Measurements from ENCODE around the gene SLC66A2. TPM values are rescaled to one million over a fixed set of nuclear protein-coding genes. Genes with fewer than 3 reads are reported as not detected.

SLC66A2 gene
- total and polyA plus RNA-seq, 2 of the 13 experiments (the other 11 are each of a cell fraction or from before 2014, with no cell fraction given) = 33.5 to 41.9 TPM

GRCh38 chr18:79962835-79963657 lies 11.6 kb upstream of the SLC66A2 start:
- TF ChIP-seq IRF2 (CRISPR knock-in tag; IDR thresholded peaks at IDR 0.05) (no peak), ZBTB33 (CRISPR knock-in tag; IDR thresholded peaks at IDR 0.05) (0 out of 2 replicates have a peak, but pooled peaks have one; percentile 20)
- Histone ChIP-seq H2AFZ (ENCODE audit: low read length) (no peak overlapping the region), H3K27me3 (ENCODE audit: control insufficient read depth in 1 of 2, insufficient read depth in 2 of 2, low read length in 2 of 2) (no peaks in the 10 kb centered on the region), H3K9me3 (ENCODE audit: low read length) (no peaks in the 10 kb centered on the region), H3K79me2 (ENCODE audit: insufficient read depth, low read length) (peaks cover 15% of the 10 kb centered on the region), H3K4me2 (ENCODE audit: low read depth, low read length) (no peak overlapping the region), H3K4me3 (replicated peaks in 1 of 3; ENCODE audit: insufficient read depth in 1 of 3, low read depth in 2 of 3, low read length in 3 of 3) (no peak overlapping the region), H3K4me1 (ENCODE audit: insufficient read depth, low read length) (peaks cover 66% of the 10 kb centered on the region), H4K20me1 (ENCODE audit: insufficient read depth, low read length) (no peaks in the 10 kb centered on the region), H3K27ac (ENCODE audit: extremely low read length, insufficient read depth, low read length) (no peak overlapping the region), H3K9ac (ENCODE audit: insufficient read depth, low read depth, low read length) (no peak overlapping the region), H3K36me3 (replicated peaks in 1 of 2; ENCODE audit: control insufficient read depth in 1 of 2, insufficient read depth in 2 of 2, low read length in 2 of 2) (peaks cover 2 to 7% of the 10 kb centered on the region in 2 experiments; a peak in 2 of 5 replicates)
- FAIRE-seq (no peak), DNase-seq (ENCODE audit: low spot score) (no peak), ATAC-seq (no peak)
- 93% methylated on average over 24 of the region's 30 CpGs for WGBS (ENCODE audit: low lambda C conversion rate)
- BruUV-seq (replicated peaks) = no TSS peak
- POLR2A ChIA-PET = interaction anchor here (0.7 to 3.1 kb wide), 5 partner anchors 12 to 28 kb away, joined by 3 to 26 read pairs (median 5); partner anchors contain the start of gene SLC66A2
- in situ Hi-C loops (cut with HindIII; ENCODE audit: extremely low pct_ligation_motif_present, low pct_unique_long_range_greater_than_20kb) (no loop called here), intact Hi-C loops (cut with micrococcal nuclease; ENCODE audit: unreplicated experiment) (no loop called here)
- CTCF ChIA-PET (ENCODE audit: low intra/inter-chr PET ratio, low total read pairs) = interaction anchor here (2.3 kb wide), 1 partner anchor 29 kb away, joined by 23 read pairs; no protein-coding TSS in a partner anchor

GRCh38 chr18:79962311-79962710 lies 10.9 kb upstream of the SLC66A2 start:
- Histone ChIP-seq H3K4me3 (replicated peaks in 1 of 3; ENCODE audit: insufficient read depth in 1 of 3, low read depth in 2 of 3, low read length in 3 of 3) (peak overlapping the region in 1 of 3 experiments; percentile 59; a peak in 1 of 6 replicates), H3K79me2 (ENCODE audit: insufficient read depth, low read length) (peaks cover 15% of the 10 kb centered on the region), H3K27ac (ENCODE audit: extremely low read length, insufficient read depth, low read length) (no peak overlapping the region), H3K27me3 (ENCODE audit: control insufficient read depth in 1 of 2, insufficient read depth in 2 of 2, low read length in 2 of 2) (no peaks in the 10 kb centered on the region), H4K20me1 (ENCODE audit: insufficient read depth, low read length) (no peaks in the 10 kb centered on the region), H2AFZ (ENCODE audit: low read length) (no peak overlapping the region), H3K4me2 (ENCODE audit: low read depth, low read length) (peak overlapping the region; percentile 81), H3K36me3 (replicated peaks in 1 of 2; ENCODE audit: control insufficient read depth in 1 of 2, insufficient read depth in 2 of 2, low read length in 2 of 2) (0 out of 5 replicates have a peak, but pooled peaks cover 0 to 2% of the 10 kb centered on the region in 2 experiments), H3K9ac (ENCODE audit: insufficient read depth, low read depth, low read length) (0 out of 2 replicates have a peak overlapping the region, but pooled peaks have one; percentile 58), H3K9me3 (ENCODE audit: low read length) (no peaks in the 10 kb centered on the region), H3K4me1 (ENCODE audit: insufficient read depth, low read length) (peaks cover 66% of the 10 kb centered on the region)
- intact Hi-C loops (cut with micrococcal nuclease; ENCODE audit: unreplicated experiment) (no loop called here), in situ Hi-C loops (cut with HindIII; ENCODE audit: extremely low pct_ligation_motif_present, low pct_unique_long_range_greater_than_20kb) (no loop called here)
- FAIRE-seq (no peak), DNase-seq (ENCODE audit: low spot score) (no peak), ATAC-seq (no peak)
- CTCF ChIA-PET (ENCODE audit: low intra/inter-chr PET ratio, low total read pairs) = no interaction called here
- WGBS (ENCODE audit: low lambda C conversion rate) = 93% methylated on average over 10 of the region's 10 CpGs
- POLR2A ChIA-PET = interaction anchor here (1.1 to 1.9 kb wide), 6 partner anchors 9 to 28 kb away, joined by 3 to 20 read pairs (median 6); partner anchors contain the start of gene SLC66A2
- BruUV-seq (replicated peaks) = no TSS peak
- TF ChIP-seq FOXK2 (IDR thresholded peaks at IDR 0.05) (no peak), ZNF337 (CRISPR knock-in tag; IDR thresholded peaks at IDR 0.05; ENCODE audit: borderline replicate concordance, low read depth) (no peak), HDAC6 (IDR thresholded peaks at IDR 0.05; ENCODE audit: low read depth, low read length) (no peak), KAT2B (IDR thresholded peaks at IDR 0.05; ENCODE audit: borderline replicate concordance, low read depth, low read length) (no peak), ZUFSP (CRISPR knock-in tag; IDR thresholded peaks at IDR 0.05; ENCODE audit: borderline replicate concordance) (no peak), AGO2 (optimal IDR thresholded peaks at IDR 0.05; ENCODE audit: low read depth, low read length) (no peak), RCOR2 (CRISPR knock-in tag; IDR thresholded peaks at IDR 0.05) (no peak), EEA1 (CRISPR knock-in tag; IDR thresholded peaks at IDR 0.05; ENCODE audit: borderline replicate concordance) (no peak), CCAR2 (optimal IDR thresholded peaks at IDR 0.05; ENCODE audit: low read depth, low read length) (no peak), MAFG (CRISPR knock-in tag; IDR thresholded peaks at IDR 0.05) (no peak), ZNF331 (CRISPR knock-in tag; IDR thresholded peaks at IDR 0.05) (no peak), SRSF1 (optimal IDR thresholded peaks at IDR 0.05; ENCODE audit: low read depth, low read length) (no peak)
